ENCODE results near the gene LCTL. TPM values are rescaled to one million over a fixed set of nuclear protein-coding genes. Genes with fewer than 3 reads are reported as not detected.

LCTL gene
- total and polyA plus RNA-seq, 3 donors from 2014 or later = 0.16 to 0.19 TPM; not detected in 1

- intact Hi-C loops (cut with DNase I; ENCODE audit: low total_unique reads) = no loop called here
- H3K36me3 ChIP-seq (ENCODE audit: low read depth, missing control alignments) = no peaks in the 10 kb centered on the region
- no peak for DNase-seq
- WGBS, 2 donors = 67 to 72% methylated on average over 10 of the region's 10 CpGs
- no peak overlapping the region for H3K27ac ChIP-seq
- H3K4me3 ChIP-seq = no peak overlapping the region
- H3K4me1 ChIP-seq = no peaks in the 10 kb centered on the region
- no peaks in the 10 kb centered on the region for H3K27me3 ChIP-seq
- H3K9me3 ChIP-seq = no peaks in the 10 kb centered on the region
- TF ChIP-seq POLR2A (IDR thresholded peaks at IDR 0.05) (no peak), CTCF (IDR thresholded peaks at IDR 0.05) (no peak)
These were observed 12.6 kb upstream of the LCTL start for GRCh38 chr15:66578286-66578875.

GRCh38 chr15:66574596-66574950 is 8.8 kb upstream of the LCTL start:
- Histone ChIP-seq H3K9me3 (no peaks in the 10 kb centered on the region), H3K27me3 (no peaks in the 10 kb centered on the region), H3K4me1 (no peaks in the 10 kb centered on the region), H3K27ac (no peak overlapping the region), H3K36me3 (ENCODE audit: low read depth, missing control alignments) (no peaks in the 10 kb centered on the region), H3K4me3 (no peak overlapping the region)
- intact Hi-C loops (cut with DNase I; ENCODE audit: low total_unique reads) = no loop called here
- no peak for DNase-seq
- TF ChIP-seq CTCF (IDR thresholded peaks at IDR 0.05) = no peak
- 83 to 89% methylated on average over 2 of the region's 2 CpGs for WGBS, 2 donors

- no peaks in the 10 kb centered on the region for H3K36me3 ChIP-seq (ENCODE audit: low read depth, missing control alignments)
- H3K27ac ChIP-seq = no peak overlapping the region
- DNase-seq = no peak
- H3K4me1 ChIP-seq = no peaks in the 10 kb centered on the region
- 49 to 73% methylated on average over 10 of the region's 10 CpGs for WGBS, 2 donors
- H3K9me3 ChIP-seq = no peaks in the 10 kb centered on the region
- H3K4me3 ChIP-seq = no peak overlapping the region
- intact Hi-C loops (cut with DNase I; ENCODE audit: low total_unique reads) = no loop called here
- TF ChIP-seq CTCF (IDR thresholded peaks at IDR 0.05) = no peak
- TF ChIP-seq POLR2A (IDR thresholded peaks at IDR 0.05) = no peak
- H3K27me3 ChIP-seq = no peaks in the 10 kb centered on the region
These were observed 8.2 kb upstream of the LCTL start for GRCh38 chr15:66573719-66574595.

GRCh38 chr15:66573348-66573718 is 7.5 kb upstream of the LCTL start:
- Histone ChIP-seq H3K9me3 (no peaks in the 10 kb centered on the region), H3K4me1 (no peaks in the 10 kb centered on the region), H3K27ac (no peak overlapping the region), H3K36me3 (ENCODE audit: low read depth, missing control alignments) (no peaks in the 10 kb centered on the region), H3K4me3 (no peak overlapping the region), H3K27me3 (no peaks in the 10 kb centered on the region)
- intact Hi-C loops (cut with DNase I; ENCODE audit: low total_unique reads) = no loop called here
- no peak for DNase-seq
- 93 to 95% methylated on average over 7 of the region's 7 CpGs for whole genome bisulfite sequencing, 2 donors
- TF ChIP-seq POLR2A (IDR thresholded peaks at IDR 0.05) (no peak), CTCF (IDR thresholded peaks at IDR 0.05) (no peak)

Data from testis (tissue), 3 donors.